K562 (cell line): ENCODE measurements around the gene NCF2. TPM values are rescaled to one million over a fixed set of nuclear protein-coding genes. Genes with fewer than 3 reads are reported as not detected.

Source experiments
- ATAC-seq: fragments of 200-7000 bp; cut with Tn5 transposase; 3 replicates; pipeline ENCODE4 v1.9.1; 2020; ENCODE audit warnings: moderate library complexity
- BruUV-seq: library from RNA; stranded (reverse); fragments of 400-500 nt; replicated peaks from 2 replicates; lab custom pipeline; 2021; lab: Mats Ljungman, UMichigan
- CTCF ChIA-PET: fragments of 300-600 bp; formaldehyde crosslinking; extraction: SDS; loops from one replicate; lab custom pipeline; 2021; ENCODE audit warnings: low intra/inter-chr PET ratio; lab: Yijun Ruan, JAX
- POLR2A ChIA-PET: fragments of 300-600, 350-650 bp; sonication (Branson Sonifier 250); formaldehyde crosslinking; extraction: SDS; loops from one replicate; lab custom pipeline; 2021; ENCODE audit warnings: antibody characterized with exemption, inconsistent platforms; lab: Yijun Ruan, JAX
- DNase-seq, 4 experiments: peaks; one replicate each; pipeline versions ENCODE4 v3.0.0 to v3.0.0-alpha.2; 2011 to 2018; ENCODE audit warnings: low spot score in 3 of 4, mixed read lengths in 3 of 4; ENCODE audit errors: extremely low read depth in 1 of 4
- FAIRE-seq: peaks from 2 replicates; lab custom pipeline; 2011; peaks lifted over from hg19 to GRCh38; lab: Jason Lieb, UNC
- H2AFZ ChIP-seq: 2 replicates; pipeline ENCODE4 v1.6.0; 2011; ENCODE audit warnings: low read depth, low read length, control low read depth, inconsistent platforms
- H3K27ac ChIP-seq: fragments of 200-600 bp; 3 replicates; pipeline ENCODE4 v1.8.0; 2011; ENCODE audit warnings: low read depth, mild to moderate bottlenecking, control low read depth, inconsistent platforms, low read length, moderate library complexity, mixed read lengths; ENCODE audit errors: extremely low read depth
- H3K27me3 ChIP-seq, 2 experiments: fragments of 300-600 bp in 1 of 2; 2 replicates in 1 of 2; 3 replicates in 1 of 2; pipeline versions ENCODE4 v1.6.0 to v1.8.0; 2011; ENCODE audit warnings: inconsistent platforms in 2 of 2, low read length in 2 of 2, mild to moderate bottlenecking in 1 of 2, mixed read lengths in 1 of 2, moderate library complexity in 1 of 2; ENCODE audit not compliant: control insufficient read depth in 2 of 2, insufficient read depth in 2 of 2
- H3K36me3 ChIP-seq: fragments of 300-600 bp; 3 replicates; pipeline ENCODE4 v1.8.0; 2011; ENCODE audit warnings: mild to moderate bottlenecking, low read length, inconsistent platforms; ENCODE audit not compliant: control insufficient read depth, insufficient read depth
- H3K4me1 ChIP-seq, 2 experiments: fragments of 200-600 bp in 1 of 2; replicated peaks in 1 of 2; 2 replicates in 1 of 2; 3 replicates in 1 of 2; pipeline versions ENCODE4 v1.5.1 to v1.8.0; 2011; ENCODE audit warnings: inconsistent platforms in 2 of 2, low read length in 2 of 2, mild to moderate bottlenecking in 1 of 2, mixed read lengths in 1 of 2, moderate library complexity in 1 of 2; ENCODE audit not compliant: control insufficient read depth in 2 of 2, insufficient read depth in 2 of 2
- H3K4me2 ChIP-seq: 2 replicates; pipeline ENCODE4 v1.6.1; 2011; ENCODE audit warnings: low read length, control low read depth, inconsistent platforms, mixed read lengths; ENCODE audit not compliant: insufficient read depth
- H3K4me3 ChIP-seq: fragments of 200-600 bp; sonication (generic), shearing (Covaris generic); 2 replicates; pipeline ENCODE4 v1.5.1; 2016; ENCODE audit warnings: control low read depth, inconsistent platforms
- H3K79me2 ChIP-seq: fragments of 200-600 bp; 3 replicates; pipeline ENCODE4 v1.8.0; 2011; ENCODE audit warnings: low read length, inconsistent platforms; ENCODE audit not compliant: control insufficient read depth, insufficient read depth
- H3K9ac ChIP-seq, 2 experiments: 2 replicates each; pipeline versions ENCODE4 v1.6.0 to v1.6.1; 2011; ENCODE audit warnings: low read depth in 2 of 2, low read length in 2 of 2, control low read depth in 1 of 2, inconsistent platforms in 1 of 2, mild to moderate bottlenecking in 1 of 2, mixed read lengths in 1 of 2; ENCODE audit not compliant: insufficient read depth in 1 of 2
- H3K9me1 ChIP-seq: one replicate; pipeline ENCODE4 v1.6.0; 2011; ENCODE audit warnings: inconsistent platforms, mild to moderate bottlenecking, low read length, moderate library complexity; ENCODE audit not compliant: control insufficient read depth, insufficient read depth
- H3K9me3 ChIP-seq: replicated peaks from 2 replicates; pipeline ENCODE4 v1.5.1; 2011; ENCODE audit warnings: low read depth, low read length, inconsistent platforms; ENCODE audit not compliant: control insufficient read depth, insufficient read depth
- H4K20me1 ChIP-seq: replicated peaks from 2 replicates; pipeline ENCODE4 v1.6.1; 2011; ENCODE audit warnings: low read length, inconsistent platforms, mixed read lengths; ENCODE audit not compliant: control insufficient read depth, insufficient read depth
- ATF1 ChIP-seq, 2 experiments: fragments of 450-650 bp in 1 of 2; IDR thresholded peaks; 2 replicates each; pipeline ENCODE4 v1.6.1; 2016; ENCODE audit warnings: missing compliant biosample characterization in 1 of 2, missing genetic modification characterization in 1 of 2
- ATF2 ChIP-seq: sonication (generic); formaldehyde crosslinking; IDR thresholded peaks from 2 replicates; pipeline ENCODE4 v1.8.1; 2022; ENCODE audit warnings: missing genetic modification reagents
- C11orf30 ChIP-seq: fragments of 450-650 bp; IDR thresholded peaks from 2 replicates; pipeline ENCODE4 v1.6.1; 2016; ENCODE audit warnings: low read depth, mild to moderate bottlenecking
- HDGF ChIP-seq: fragments of 450-650 bp; IDR thresholded peaks from 2 replicates; pipeline ENCODE4 v1.6.1; 2016
- HMBOX1 ChIP-seq: sonication (generic); IDR thresholded peaks from 2 replicates; pipeline ENCODE4 v1.6.1; 2016
- MEF2D ChIP-seq: conservative IDR thresholded peaks from 2 replicates; pipeline ENCODE4 v1.6.1; 2016; ENCODE audit warnings: low read depth, missing genetic modification characterization, missing compliant biosample characterization
- NCOA2 ChIP-seq, 2 experiments: fragments of 450-650 bp; IDR thresholded peaks; 2 replicates each; pipeline ENCODE4 v1.6.1; 2018; ENCODE audit warnings: mild to moderate bottlenecking in 2 of 2, moderate library complexity in 1 of 2; ENCODE audit not compliant: partially characterized antibody in 2 of 2
- NR4A1 ChIP-seq, 2 experiments: fragments of 250-450 bp in 1 of 2; fragments of 450-650 bp in 1 of 2; sonication (Bioruptor Pico) in 1 of 2; IDR thresholded peaks; 2 replicates each; pipeline versions ENCODE4 v1.4.0 to v1.6.1; 2016 to 2020; ENCODE audit warnings: mild to moderate bottlenecking in 2 of 2, missing compliant biosample characterization in 1 of 2, missing genetic modification characterization in 1 of 2, moderate library complexity in 1 of 2
- SLC30A9 ChIP-seq: fragments of 250-450 bp; sonication (Bioruptor Pico); IDR thresholded peaks from 2 replicates; pipeline ENCODE4 v1.8.0; 2022; ENCODE audit warnings: mild to moderate bottlenecking, moderate library complexity
- TEAD4 ChIP-seq, 2 experiments: sonication (generic) in 1 of 2; formaldehyde crosslinking in 1 of 2; IDR thresholded peaks; 2 replicates each; pipeline versions ENCODE4 v1.6.1 to v1.8.0; 2012 to 2022; ENCODE audit warnings: borderline replicate concordance in 1 of 2, inconsistent platforms in 1 of 2, low read length in 1 of 2, mild to moderate bottlenecking in 1 of 2, missing genetic modification reagents in 1 of 2
- TSC22D4 ChIP-seq: fragments of 450-650 bp; IDR thresholded peaks from 2 replicates; pipeline ENCODE4 v1.6.1; 2016; ENCODE audit warnings: missing genetic modification characterization, missing biosample characterization, control low read depth
- U2AF2 ChIP-seq: fragments of 200-400 bp; formaldehyde crosslinking; optimal IDR thresholded peaks from 2 replicates; pipeline ENCODE3; 2017; ENCODE audit warnings: low read depth, mild to moderate bottlenecking, low read length
- ZBTB7A ChIP-seq: IDR thresholded peaks from 2 replicates; pipeline ENCODE4 v1.6.1; 2011; ENCODE audit warnings: low read depth, mild to moderate bottlenecking, low read length, moderate library complexity, borderline replicate concordance; ENCODE audit not compliant: control insufficient read depth
- ZNF175 ChIP-seq: fragments of 200-800 bp; sonication (Bioruptor generic); IDR thresholded peaks from 2 replicates; pipeline ENCODE4 v1.6.1; 2016; ENCODE audit warnings: low read depth, mild to moderate bottlenecking, missing genetic modification characterization, missing compliant biosample characterization
- WGBS: fragments of 100-300 bp; shearing (Covaris generic); methylation state at CpG from one replicate; pipeline ENCODE4 v1.1.6; 2016; ENCODE audit warnings: low coverage, mixed read lengths; ENCODE audit not compliant: insufficient coverage; ENCODE audit errors: missing lambda C conversion rate; 5-methylcytosine and 5-hydroxymethylcytosine counted together
- in situ Hi-C: fragments of 300-500 bp; cut with MboI; formaldehyde crosslinking; loops from 4 replicates; pipeline ENCODE4 v1.15.0; 2018; ENCODE audit warnings: inconsistent platforms, mixed read lengths
- intact Hi-C: fragments of 100-400 bp; cut with micrococcal nuclease; formaldehyde crosslinking; loops from 2 replicates; pipeline ENCODE4 v1.14.2; 2022
- polyA plus RNA-seq, 8 experiments: library from polyadenylated mRNA; depleted of rRNA in 4 of 8; stranded (reverse) in 5 of 8; unstranded in 3 of 8; fragments of >200 nt; fragmentation: Nextera tagmentation in 2 of 8; fragmentation: Illumina TruSeq in 1 of 8; extraction: Ambion mirVana in 2 of 8; extraction: Trizol in 1 of 8; gene quantifications; 2 replicates each; pipeline versions ENCODE4 v1.2.1 to v1.2.3, GENCODE V29; 2011 to 2014; ENCODE audit warnings: inconsistent platforms in 1 of 8, missing spikeins in 1 of 8
- total RNA-seq, 7 experiments: library from RNA; depleted of rRNA in 6 of 7; stranded (reverse); fragments of >200 nt in 6 of 7; fragmentation: Illumina TruSeq in 2 of 7; extraction: Trizol in 2 of 7; gene quantifications; 2 replicates each; pipeline versions ENCODE4 v1.2.1 to v1.2.3, GENCODE V29; 2011 to 2021; ENCODE audit warnings: low replicate concordance in 1 of 7
- TF ChIP-seq, protein P1 (sequence below): fragments of 200-800 bp; sonication (Bioruptor generic); IDR thresholded peaks from 2 replicates; pipeline ENCODE4 v1.6.1; 2017; ENCODE audit warnings: missing genetic modification characterization, missing compliant biosample characterization

The NCF2 gene
- total and polyA plus RNA-seq, 9 of the 15 experiments (the other 6 are each of a cell fraction or from before 2014, with no cell fraction given), result 0.07 to 0.54 (median 0.16) TPM; not detected in 3

- whole genome bisulfite sequencing, result 8% methylated on average over 10 of the region's 10 CpGs
- in situ Hi-C loops, result loop anchor here (25.0 kb wide), 1 partner anchor 642 kb away; the partner anchor contains the start of gene SHCBP1L
- FAIRE-seq (peak; percentile 74), ATAC-seq (peak; percentile 84), DNase-seq (peak; percentile 62 to 81 (median 66))
- Histone ChIP-seq H3K9ac (no peak overlapping the region), H2AFZ (peak overlapping the region; percentile 64), H3K27me3 (peaks cover 14 to 27% of the 10 kb centered on the region in 2 experiments; a peak in 4 of 5 replicates), H3K4me2 (peak overlapping the region; percentile 42), H3K79me2 (no peaks in the 10 kb centered on the region), H3K36me3 (no peaks in the 10 kb centered on the region), H3K9me1 (no peaks in the 10 kb centered on the region), H3K9me3 (no peaks in the 10 kb centered on the region), H3K4me1 (peaks cover 0 to 7% of the 10 kb centered on the region in 2 experiments; a peak in 2 of 5 replicates), H3K27ac (no peak overlapping the region), H3K4me3 (no peak overlapping the region), H4K20me1 (no peaks in the 10 kb centered on the region)
- intact Hi-C loops, result no loop called here
- POLR2A ChIA-PET, result interaction anchor here (1.0 kb wide), 1 partner anchor 334 kb away, joined by 3 read pairs; no protein-coding TSS in a partner anchor
- CTCF ChIA-PET, result no interaction called here
- no TSS peak for BruUV-seq
- no peak for TF ChIP-seq ATF1 (CRISPR knock-in tag; IDR thresholded peaks at IDR 0.05)
- TF ChIP-seq ATF1 (tag; IDR thresholded peaks at IDR 0.05), result peak; percentile 88
- TF ChIP-seq HMBOX1, result no peak
- TF ChIP-seq, protein P1, sequence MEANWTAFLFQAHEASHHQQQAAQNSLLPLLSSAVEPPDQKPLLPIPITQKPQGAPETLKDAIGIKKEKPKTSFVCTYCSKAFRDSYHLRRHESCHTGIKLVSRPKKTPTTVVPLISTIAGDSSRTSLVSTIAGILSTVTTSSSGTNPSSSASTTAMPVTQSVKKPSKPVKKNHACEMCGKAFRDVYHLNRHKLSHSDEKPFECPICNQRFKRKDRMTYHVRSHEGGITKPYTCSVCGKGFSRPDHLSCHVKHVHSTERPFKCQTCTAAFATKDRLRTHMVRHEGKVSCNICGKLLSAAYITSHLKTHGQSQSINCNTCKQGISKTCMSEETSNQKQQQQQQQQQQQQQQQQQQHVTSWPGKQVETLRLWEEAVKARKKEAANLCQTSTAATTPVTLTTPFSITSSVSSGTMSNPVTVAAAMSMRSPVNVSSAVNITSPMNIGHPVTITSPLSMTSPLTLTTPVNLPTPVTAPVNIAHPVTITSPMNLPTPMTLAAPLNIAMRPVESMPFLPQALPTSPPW, result peak; percentile 66
- no peak for TF ChIP-seq TEAD4 (IDR thresholded peaks at IDR 0.05; ENCODE audit: low read length)
- no peak for TF ChIP-seq TEAD4 (CRISPR knock-in tag; IDR thresholded peaks at IDR 0.05; ENCODE audit: borderline replicate concordance)
- TF ChIP-seq MEF2D (tag), result 0 out of 2 replicates have a peak, but pooled peaks have one; percentile 47
- peak; percentile 32; the same call in 1 of the 2 replicates for TF ChIP-seq ZBTB7A
- no peak for TF ChIP-seq HDGF
- peak; percentile 50 for TF ChIP-seq ZNF175 (CRISPR knock-in tag)
- TF ChIP-seq NCOA2 (IDR thresholded peaks at IDR 0.05; ENCODE audit: partially characterized antibody in 2 of 2), result no peak
- no peak for TF ChIP-seq SLC30A9
- no peak for TF ChIP-seq U2AF2
- TF ChIP-seq C11orf30, result peak; percentile 72
- TF ChIP-seq NR4A1 (CRISPR knock-in tag; IDR thresholded peaks at IDR 0.05), result no peak
- TF ChIP-seq NR4A1 (tag; IDR thresholded peaks at IDR 0.05), result no peak
- peak; percentile 88; the same call in 1 of the 2 replicates for TF ChIP-seq ATF2 (CRISPR knock-in tag)
- no peak for TF ChIP-seq TSC22D4
Observed at GRCh38 chr1:183604038-183604808, 14.0 kb upstream of the NCF2 start.
